SKM-1 (cell line): ENCODE results near the gene NOP53.
"Not testable (repeated sequence)": the region's sequence is repeated elsewhere in the genome, so short reads cannot be mapped to it uniquely, and the experiment has no call there.

ENCODE experiments used
- DNase-seq: peaks from one replicate; lab custom pipeline; 2025; ENCODE audit not compliant: unreplicated experiment; lab: John Stamatoyannopoulos, UW

NOP53 gene

DNA sequence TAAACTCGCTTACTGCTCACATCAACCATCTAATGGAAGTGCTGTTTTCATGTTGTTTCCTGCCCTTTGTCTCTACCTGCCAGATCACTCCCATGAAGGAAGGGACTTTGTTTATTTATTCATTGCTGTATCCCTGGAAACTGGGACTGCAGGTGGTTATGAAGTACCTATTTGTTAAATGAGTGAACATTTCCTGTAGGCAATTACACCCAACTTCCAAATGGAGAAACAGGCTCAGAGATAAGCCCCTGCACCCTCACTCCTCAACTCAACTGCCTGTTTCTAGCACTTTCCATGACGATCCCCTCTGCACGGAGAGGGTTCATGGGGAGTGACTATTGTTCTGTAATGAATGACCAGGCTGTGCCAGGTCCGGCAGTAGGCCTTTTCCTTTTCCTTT is 31.2 kb downstream of the NOP53 start:
- no peak for DNase-seq

DNA sequence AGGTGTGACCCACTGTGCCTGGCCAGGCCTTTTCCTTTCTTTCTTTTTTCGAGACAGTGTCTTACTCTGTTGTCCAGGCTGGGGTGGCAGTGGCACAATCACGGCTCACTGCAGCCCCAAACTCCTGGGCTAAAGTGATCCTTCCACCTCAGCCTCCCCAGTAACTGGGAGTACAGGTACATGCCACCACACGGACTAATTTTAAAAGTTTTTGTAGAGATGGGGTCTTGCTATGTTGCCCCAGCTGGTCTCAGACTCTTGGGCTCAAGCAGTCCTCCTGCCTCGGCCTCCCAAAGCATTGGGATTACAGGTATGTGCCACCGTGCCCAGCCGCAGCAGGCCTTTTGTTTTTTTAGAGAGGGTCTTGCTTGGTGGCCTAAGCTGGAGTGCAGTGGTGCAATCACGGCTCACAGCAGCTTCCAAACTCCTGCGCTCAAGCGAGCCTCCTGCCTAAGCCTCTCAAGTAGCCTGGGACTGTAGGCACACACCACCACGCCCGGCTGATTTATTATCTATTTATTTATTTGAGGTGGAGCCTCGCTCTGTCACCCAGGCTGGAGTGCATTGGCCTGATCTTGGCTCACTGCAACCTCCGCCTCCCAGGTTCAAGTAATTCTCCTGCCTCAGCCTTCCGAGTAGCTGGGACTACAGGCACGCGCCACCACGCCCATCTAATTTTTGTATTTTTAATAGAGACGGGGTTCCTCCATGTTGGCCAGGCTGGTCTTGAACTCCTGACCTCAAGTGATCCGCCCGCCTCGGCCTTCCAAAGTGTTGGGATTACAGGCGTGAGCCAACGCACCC is 32.1 kb downstream of the NOP53 start:
- not testable (repeated sequence) for DNase-seq

DNA sequence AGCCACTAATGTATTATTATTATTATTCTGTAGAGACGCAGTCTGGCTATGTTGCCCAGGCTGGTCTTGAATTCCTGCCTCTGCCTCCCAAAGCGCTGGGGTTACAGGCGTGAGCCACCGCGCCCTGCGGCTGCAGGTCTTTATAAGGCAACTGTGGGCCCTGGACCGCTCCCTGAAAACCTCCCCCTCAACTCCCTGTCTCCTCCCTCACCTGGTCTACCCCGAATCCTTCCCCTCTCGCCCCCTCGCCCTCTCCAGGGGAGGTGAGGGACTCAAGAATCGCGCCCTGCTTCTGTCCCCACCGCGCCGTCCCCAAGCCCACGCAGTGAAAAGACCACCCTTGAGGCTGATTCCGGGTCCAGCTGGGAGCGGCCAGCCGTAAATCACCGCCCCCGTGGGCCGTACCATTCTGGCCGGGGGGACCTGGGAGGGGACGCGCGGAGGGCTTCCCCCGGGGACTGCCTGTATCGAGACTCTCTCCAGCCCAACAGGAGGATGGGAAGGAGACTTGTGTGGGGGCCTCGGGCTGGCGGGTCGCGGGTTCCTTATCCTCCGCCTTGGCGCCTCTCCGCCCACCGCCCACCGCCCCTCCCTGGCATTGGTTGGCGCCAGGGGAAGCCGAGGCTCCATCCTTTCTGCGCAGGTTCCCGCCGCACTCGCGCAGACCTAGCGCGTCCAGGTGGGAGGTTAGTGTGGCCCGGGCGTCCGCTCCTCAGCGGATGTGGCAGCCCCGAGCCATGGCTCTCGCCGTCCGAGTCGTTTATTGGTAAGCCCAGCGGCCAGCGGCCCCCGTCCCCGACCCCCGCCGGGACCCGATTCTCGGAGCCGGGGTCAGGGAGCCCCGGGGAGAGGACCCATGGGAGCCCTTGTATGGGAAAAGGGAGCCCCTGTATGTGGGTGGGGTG is 33.0 kb downstream of the NOP53 start, which contains the start of gene SELENOW:
TSS of gene SELENOW (plus strand) at position 655 of the 905 bp plus-strand sequence. CDS start at position 738, 83 bp downstream.
- no peak for DNase-seq

DNA sequence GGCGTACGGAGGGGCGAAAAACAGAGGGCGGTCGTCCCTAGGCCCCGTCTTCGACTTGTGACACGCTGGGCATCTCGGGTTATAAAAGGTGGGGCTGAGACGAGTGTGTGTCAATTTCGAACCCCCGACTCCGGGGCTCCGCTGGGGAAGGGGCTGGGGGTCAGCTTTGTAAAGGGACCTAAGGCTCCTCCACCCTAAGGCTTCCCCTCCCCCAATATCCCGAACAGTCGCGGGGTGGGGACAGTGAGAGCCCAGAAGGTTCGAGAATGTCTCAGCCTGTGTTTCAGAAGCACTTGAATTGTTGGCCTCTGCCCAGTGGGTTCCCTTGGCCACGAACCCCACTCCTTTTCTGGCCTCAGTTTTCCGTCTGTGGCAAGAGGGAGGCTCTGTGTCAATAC is 33.6 kb downstream of the NOP53 start:
- DNase-seq: no peak

DNA sequence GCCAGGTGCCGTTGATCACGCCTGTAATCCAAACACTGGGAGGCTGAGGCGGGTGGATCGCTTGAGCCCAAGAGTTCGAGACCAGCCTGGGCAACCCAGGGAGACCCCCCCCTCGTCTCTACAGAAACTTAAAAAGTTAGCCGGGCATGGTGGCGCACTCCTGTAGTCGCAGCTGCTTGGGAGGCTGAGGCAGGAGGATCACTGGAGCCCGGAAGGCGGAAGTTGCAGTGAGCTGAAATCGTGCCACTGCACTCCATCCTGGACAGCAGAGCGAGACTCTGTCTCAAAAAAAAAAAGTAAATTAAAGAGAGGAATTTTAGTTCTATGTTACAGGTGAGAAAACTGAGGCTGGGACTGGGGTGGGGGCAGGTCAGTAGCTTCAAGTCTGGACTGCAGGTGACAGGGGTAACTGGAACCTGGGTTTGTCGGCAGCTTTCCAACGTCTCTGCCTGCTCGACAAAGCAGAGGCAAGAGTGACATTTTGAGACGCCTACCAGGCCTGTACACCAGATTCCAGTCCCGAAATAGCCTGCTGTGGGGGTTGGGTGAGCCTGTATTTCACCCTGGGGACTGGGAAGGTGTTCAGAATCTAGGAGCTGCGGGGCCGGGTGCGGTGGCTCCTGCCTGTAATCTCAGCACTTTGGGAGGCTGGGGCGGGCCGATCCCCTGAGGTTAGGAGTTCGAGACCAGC is 34.3 kb downstream of the NOP53 start:
- no peak for DNase-seq

DNA sequence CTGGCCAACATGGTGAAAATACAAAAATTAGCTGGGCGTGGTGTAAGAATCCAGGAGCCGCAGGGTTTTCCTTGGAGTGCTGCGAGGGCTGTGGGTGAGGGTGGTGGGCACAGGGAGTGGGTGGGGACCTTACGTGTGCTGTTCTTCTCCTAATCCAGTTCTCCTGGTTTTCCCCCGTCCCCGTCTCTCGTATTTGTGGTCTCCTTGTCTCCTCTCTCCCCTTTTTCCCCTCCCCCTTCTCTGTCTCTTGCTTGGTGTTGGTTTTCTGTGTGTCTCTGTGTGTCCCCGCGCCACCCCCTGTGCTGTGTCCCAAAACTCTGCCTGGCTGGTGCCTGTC is 34.8 kb downstream of the NOP53 start:
- DNase-seq: no peak

DNA sequence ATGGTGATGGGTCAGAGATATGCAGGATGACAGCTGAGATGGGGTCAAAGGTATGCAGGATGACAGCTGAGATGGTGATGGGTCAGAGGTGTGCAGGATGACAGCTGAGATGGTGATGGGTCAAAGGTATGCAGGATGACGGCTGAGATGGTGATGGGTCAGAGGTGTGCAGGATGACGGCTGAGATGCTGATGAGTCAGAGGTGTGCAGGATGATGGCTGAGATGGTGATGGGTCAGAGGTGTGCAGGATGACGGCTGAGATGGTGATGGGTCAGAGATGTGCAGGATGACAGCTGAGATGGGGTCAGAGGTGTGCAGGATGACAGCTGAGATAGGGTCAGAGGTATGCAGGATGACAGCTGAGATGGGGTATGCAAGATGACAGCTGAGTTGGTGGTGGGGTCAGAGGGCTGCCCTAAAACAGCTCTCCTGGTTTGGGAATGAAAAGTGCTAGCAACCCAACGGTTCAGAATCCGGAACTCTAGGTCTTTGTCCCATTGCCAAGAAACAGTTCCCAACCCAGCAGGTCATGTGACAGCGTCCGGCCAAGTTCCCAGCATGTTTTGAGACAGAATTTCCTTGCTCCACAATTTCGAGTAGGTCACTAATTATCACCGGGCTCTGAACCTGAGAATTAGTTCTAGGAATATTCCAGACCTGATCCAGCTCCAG is 36.4 kb downstream of the NOP53 start:
- DNase-seq: no peak

DNA sequence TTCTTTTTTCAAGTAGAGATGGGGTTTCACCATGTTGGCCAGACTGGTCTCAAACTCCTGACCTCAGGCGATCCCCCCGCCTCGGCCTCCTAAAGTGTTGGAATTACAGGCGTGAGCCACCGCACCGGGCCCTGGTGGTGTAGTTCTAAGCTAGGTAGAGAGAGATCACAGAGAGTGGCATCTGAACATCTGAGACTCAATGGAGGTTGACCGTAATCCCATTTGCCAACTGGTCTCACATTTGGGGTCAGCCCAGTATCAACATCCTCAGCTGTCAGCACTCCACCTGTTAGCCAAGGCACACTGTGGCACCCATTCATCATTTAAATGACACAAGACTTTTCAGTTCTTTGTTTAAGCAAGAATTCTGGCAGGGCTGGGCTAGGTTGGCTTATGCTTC is 41.2 kb downstream of the NOP53 start:
- no peak for DNase-seq

DNA sequence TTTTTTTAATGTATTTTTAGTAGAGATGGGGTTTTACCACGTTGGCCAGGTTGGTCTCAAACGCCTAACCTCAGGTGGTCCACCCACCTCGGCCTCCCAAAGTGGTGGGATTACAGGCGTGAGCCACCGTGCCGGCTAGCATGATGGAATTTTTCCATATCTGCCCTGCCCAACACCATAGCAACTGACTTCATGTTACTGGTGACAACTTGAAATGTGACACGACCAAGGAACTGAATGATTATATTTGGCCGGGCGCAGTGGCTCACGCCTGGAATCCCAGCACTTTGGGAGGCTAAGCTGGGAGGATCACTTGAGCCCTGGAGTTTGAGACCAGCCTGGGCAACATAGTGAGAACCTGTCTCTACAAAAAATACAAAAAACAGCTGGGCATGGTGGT is 42.0 kb downstream of the NOP53 start:
- DNase-seq: not testable (repeated sequence)

DNA sequence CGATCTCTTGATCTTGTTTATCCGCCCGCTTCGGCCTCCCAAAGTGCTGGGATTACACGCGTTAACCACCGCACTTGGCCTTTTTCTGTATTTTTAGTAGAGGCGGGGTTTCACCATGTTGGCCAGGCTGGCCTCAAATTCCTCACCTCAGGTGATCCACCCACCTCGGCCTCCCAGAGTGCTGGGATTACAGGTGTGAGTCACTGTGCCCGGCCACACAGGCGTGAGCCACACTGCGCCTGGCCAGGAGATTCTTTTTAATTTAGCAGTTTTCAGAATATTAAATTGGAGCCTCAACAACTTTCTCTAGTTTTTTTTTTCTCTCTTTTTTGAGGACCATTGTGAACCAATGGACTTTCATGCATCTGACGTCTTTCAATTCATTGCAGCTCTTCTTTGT is 44.5 kb downstream of the NOP53 start:
- DNase-seq: not testable (repeated sequence)

DNA sequence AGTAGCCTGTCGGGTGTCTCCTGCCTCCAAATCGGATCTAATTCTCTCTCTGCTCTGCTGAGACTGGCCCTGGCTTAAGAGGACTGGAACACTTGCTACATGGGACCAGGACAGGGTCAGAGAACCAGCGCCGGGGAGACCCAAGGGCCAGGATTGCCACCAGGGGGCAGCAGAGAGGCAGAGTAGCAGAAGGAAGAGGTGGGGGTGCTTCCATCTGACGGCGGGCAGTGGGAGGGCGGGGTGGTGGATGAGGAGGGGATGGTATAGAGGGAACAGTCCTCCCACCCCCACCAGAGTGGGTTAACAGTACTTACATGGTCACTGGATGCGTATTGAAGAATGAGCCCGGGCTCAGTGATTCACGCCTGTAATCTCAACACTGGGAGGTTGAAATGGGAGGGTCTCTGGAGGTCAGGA is 45.1 kb downstream of the NOP53 start:
- no peak for DNase-seq

DNA sequence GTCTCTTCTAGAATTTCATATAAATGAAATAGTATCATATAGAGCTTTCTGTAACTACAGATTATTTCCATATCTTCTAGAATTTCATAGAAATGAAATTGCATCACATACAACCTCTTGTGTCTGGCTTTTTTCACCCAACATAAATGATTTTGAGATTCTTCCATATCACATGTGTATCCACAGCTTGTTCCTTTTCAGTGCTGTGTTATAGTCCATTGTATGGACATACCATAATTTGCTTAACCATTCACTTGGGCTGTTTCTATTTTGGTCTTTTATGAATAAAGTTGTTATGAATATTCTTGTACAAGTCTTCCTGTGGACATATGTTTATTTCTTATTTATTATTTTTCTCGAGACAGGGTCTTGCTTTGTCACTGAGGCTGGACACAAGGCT is 47.3 kb downstream of the NOP53 start:
- DNase-seq: no peak

DNA sequence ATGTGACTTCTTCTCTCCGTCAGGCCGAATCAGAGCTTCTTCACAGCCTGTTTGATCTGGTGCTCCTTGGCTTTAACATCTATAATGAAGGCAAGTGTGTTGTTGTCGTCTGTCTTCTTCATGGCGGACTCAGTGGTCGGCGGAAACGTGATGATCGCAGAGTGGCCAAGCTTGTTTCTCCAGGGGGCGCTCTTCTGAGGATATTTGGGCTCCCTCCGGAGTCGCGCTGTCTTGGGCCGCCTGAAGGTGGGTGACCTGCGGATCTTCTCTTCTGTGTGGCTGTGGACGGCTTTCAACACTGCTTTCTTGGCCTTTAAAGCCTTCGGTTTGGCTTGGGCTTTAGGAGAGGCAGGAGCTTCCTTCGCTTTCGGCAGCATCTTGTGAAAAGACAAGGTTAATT is 49.2 kb downstream of the NOP53 start:
- DNase-seq: no peak

DNA sequence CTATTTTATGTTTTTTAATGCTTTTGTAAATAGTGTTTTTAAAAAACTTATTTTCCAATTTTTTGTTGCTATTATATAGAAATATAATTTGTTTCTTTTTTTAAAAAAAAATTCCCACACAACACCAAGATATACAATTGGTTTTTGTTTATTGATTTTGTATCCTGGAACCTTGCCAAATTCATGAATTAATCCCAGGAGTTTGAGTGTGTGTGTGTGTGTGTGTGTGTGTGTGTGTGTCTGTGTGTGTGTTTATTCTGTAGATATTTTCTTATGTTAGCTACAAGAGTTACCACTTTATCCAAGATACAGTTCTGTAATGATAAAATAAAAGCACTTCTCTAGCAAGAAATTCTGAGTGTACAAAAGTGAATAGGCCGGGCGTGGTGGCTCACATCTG is 51.4 kb downstream of the NOP53 start:
- no peak for DNase-seq

DNA sequence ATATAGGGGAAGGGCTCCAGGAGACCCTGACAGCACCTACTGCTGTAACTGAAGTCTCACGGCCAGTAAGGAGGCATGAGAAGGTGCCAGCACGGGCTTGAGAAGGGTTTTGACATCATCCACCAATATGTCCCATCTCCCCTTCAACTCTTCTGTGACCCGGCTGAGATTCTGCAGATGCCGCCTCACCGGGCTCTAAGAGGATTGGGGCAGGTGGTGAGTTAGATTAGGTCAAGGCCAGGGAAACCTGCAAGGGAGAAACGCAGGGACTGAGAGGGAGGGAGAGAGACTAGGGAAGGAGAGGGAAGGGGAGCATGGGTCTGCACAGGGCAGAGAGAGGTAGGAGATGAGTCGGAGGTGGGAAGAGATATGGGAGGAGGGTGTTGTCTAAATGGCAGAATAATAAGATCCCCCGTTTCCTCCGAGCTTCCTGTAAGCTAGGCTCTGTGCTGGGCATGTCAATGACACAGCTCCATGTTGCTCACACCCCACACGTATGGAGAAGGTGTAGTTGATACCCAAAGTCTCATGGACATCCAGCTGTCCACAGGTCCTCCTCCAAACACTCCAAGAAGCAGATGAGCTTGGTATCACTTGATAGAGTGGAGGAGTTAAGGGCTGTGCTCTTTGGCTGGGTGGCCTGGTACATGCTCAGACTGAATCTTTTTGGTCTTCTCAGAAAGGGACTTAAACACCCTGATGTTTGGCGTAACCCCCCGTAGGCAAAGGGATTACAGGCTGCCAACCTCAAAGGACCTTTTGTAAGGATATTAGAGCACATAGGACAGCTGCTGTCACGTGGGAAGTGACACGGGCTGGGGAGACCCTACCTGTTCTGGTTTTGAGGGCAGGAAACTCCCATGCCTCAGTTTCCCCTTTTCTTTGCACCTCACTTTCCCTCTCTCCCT is 52.9 kb downstream of the NOP53 start:
- no peak for DNase-seq

DNA sequence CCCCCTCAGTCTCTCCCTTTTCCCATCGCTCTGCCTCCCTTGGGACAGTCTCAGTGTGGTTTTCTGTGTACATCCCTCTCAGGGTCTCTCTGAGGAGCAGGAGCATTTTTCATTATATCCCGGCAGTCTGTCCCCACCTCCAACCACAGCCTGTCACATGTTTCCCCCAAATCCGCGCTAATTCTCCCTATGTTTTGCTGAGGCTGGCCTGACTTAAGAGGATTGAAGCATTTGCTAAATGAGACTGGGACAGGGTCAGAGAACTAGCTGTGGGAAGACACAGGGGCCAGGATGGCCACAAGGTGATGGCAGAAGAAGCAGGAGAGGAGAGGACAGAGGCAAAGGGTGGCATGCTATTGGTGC is 53.5 kb downstream of the NOP53 start:
- DNase-seq: no peak

DNA sequence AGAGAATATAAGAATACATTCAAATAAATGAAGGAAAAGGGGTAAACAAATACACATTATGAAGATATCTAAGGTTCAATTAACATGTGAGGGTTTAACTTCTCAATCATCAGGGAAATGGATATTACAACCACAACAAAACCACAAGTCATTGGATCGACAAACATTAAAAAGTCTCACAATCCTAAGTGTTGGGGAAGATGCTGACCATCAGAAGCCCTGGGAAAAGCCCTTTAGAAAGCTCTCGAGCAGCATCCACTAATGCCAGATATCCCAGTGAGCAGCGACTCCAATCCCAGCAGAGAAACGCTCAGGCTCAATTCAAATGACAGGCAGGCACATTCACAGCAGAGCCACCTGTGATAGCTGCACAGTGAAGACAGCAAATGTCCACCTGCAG is 55.9 kb downstream of the NOP53 start:
- no peak for DNase-seq

DNA sequence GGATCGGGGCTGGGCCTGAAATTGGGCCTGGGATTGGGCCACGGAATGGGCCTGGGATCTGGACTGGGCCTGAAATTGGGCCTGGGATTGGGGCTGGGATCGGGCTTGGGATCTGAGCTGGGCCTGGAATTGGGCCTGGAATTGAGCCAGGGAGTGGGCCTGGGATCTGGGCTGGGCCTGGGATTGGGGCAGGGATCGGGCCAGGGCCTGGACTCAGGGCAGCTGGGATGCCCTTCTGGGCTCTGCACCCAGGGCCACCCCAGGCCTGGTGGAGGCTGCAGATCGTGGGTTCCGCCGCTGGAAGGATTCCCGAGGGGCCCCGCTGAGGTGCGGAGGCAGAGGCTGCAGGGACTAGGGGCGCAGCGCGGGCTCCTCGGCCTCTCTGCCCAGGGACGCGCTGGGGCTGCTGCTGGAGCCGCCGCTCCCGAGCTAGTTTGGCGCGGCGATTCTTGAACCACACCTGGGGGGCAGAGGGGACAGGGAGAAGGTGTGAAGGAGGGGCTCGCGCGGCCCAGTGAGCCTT is 57.2 kb downstream of the NOP53 start:
- no peak for DNase-seq

DNA sequence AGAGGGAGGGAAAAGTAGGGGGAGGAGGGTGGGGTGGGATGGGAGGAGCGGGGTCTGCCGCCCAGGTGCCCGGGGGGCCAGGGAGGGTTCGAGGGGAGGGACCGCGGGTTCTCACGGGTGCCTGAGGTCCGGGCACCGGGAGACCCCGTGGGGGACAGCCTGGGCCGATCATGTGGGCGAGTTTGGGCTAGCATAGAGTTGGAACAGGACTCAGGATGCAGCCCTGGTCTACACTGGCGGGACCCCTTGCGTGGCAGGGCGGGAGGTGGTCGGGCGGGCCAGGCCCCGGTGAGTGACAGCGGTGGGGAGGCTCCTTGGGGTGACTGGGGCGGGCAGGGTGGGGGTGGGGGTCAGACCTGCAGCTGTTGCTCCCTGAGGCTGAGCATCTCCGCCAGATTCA is 57.8 kb downstream of the NOP53 start:
- DNase-seq: not testable (repeated sequence)

DNA sequence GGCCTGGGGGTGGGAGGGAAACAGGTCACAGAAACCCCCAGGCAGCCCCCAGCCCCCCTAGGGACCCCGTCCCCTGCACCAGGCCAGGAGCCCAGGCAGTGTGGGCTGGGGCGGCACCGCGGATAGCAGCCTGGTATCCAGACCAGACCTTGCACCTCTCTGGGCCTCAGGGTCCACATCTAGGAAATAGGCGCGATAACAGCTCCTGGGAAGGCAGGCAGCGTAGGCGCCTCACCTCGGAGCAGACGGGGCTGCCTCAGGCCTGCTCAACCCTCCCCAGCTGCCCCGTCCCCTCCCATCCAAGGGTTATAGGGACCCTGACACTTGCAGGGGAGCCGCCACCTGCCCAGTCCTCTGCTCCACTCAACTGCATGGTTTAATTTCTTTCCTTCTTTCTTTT is 58.3 kb downstream of the NOP53 start:
- not testable (repeated sequence) for DNase-seq
